ENCODE measurements around the gene ITPA.

GRCh38 chr20:3237958-3238615, 28.8 kb downstream of the ITPA start:
- no peak for TF ChIP-seq CTCF (conservative IDR thresholded peaks at IDR 0.05; ENCODE audit: low read length)
- TF ChIP-seq EZH2phosphoT487 (IDR thresholded peaks at IDR 0.05; ENCODE audit: borderline replicate concordance): no peak

Measured in Loucy (cell line).